DOHH2 (cell line): ENCODE data around the gene QKI.

Source experiments
- H3F3A ChIP-seq: fragments of 200-600 bp; sonication (generic), shearing (Covaris generic); 2 replicates; pipeline ENCODE4 v1.6.0; 2016; ENCODE audit warnings: antibody characterized with exemption, mild to moderate bottlenecking; ENCODE audit not compliant: control insufficient read depth, insufficient read depth
- H3K27ac ChIP-seq: fragments of 200-600 bp; sonication (generic); 2 replicates; pipeline ENCODE4 v1.5.1; 2014; ENCODE audit warnings: low read depth, mild to moderate bottlenecking, low read length, moderate library complexity
- H3K27me3 ChIP-seq: fragments of 200-600 bp; sonication (generic); 2 replicates; pipeline ENCODE4 v1.6.1; 2014; ENCODE audit warnings: mild to moderate bottlenecking, low read length, mixed read lengths; ENCODE audit not compliant: control insufficient read depth
- H3K36me3 ChIP-seq: fragments of 200-600 bp; sonication (generic); 2 replicates; pipeline ENCODE4 v1.6.1; 2014; ENCODE audit warnings: mild to moderate bottlenecking, low read length, moderate library complexity, mixed read lengths; ENCODE audit not compliant: control insufficient read depth
- H3K4me1 ChIP-seq: fragments of 200-600 bp; sonication (generic); 2 replicates; pipeline ENCODE4 v1.6.1; 2014; ENCODE audit warnings: mild to moderate bottlenecking, low read length, mixed read lengths; ENCODE audit not compliant: control insufficient read depth
- H3K4me2 ChIP-seq: fragments of 200-600 bp; sonication (generic); 2 replicates; pipeline ENCODE4 v1.6.0; 2014; ENCODE audit warnings: mild to moderate bottlenecking, low read length, moderate library complexity
- H3K4me3 ChIP-seq: fragments of 200-600 bp; sonication (generic); 2 replicates; pipeline ENCODE4 v1.5.1; 2014; ENCODE audit warnings: mild to moderate bottlenecking, low read length, mixed read lengths
- H3K79me2 ChIP-seq: fragments of 200-600 bp; sonication (generic); 2 replicates; pipeline ENCODE4 v1.6.1; 2014; ENCODE audit warnings: mild to moderate bottlenecking, low read length, mixed read lengths; ENCODE audit not compliant: control insufficient read depth
- H3K9me2 ChIP-seq: fragments of 200-600 bp; sonication (generic); replicated peaks from 2 replicates; pipeline ENCODE4 v1.6.1; 2014; ENCODE audit warnings: mild to moderate bottlenecking, low read length, mixed read lengths; ENCODE audit not compliant: control insufficient read depth
- H3K9me3 ChIP-seq: fragments of 200-600 bp; sonication (generic); 2 replicates; pipeline ENCODE4 v1.6.1; 2014; ENCODE audit warnings: antibody characterized with exemption, low read length, mixed read lengths; ENCODE audit not compliant: control insufficient read depth, insufficient read depth
- H4K20me1 ChIP-seq: fragments of 200-600 bp; sonication (generic); 2 replicates; pipeline ENCODE4 v1.6.0; 2014; ENCODE audit warnings: low read depth, mild to moderate bottlenecking, antibody characterized with exemption, low read length, moderate library complexity; ENCODE audit not compliant: control insufficient read depth, insufficient read depth
- CTCF ChIP-seq: fragments of 200-600 bp; sonication (generic); IDR thresholded peaks from one replicate; pipeline ENCODE4 v1.5.1; 2014; ENCODE audit warnings: antibody characterized with exemption, mild to moderate bottlenecking, low read depth, low read length; ENCODE audit not compliant: poor library complexity, severe bottlenecking
- EZH2phosphoT487 ChIP-seq: fragments of 200-600 bp; sonication (generic); IDR thresholded peaks from 2 replicates; pipeline ENCODE4 v1.6.1; 2017; ENCODE audit warnings: borderline replicate concordance, mild to moderate bottlenecking, antibody characterized with exemption, low read length, moderate library complexity, mixed read lengths

Gene QKI

GRCh38 chr6:163398115-163398514, 16.4 kb upstream of the QKI start:
- Histone ChIP-seq H3K27me3 (peaks cover 2% of the 10 kb centered on the region; the same call in 1 of the 2 replicates), H4K20me1 (no peaks in the 10 kb centered on the region), H3K9me2 (no peaks in the 10 kb centered on the region), H3K4me2 (no peak overlapping the region), H3K9me3 (no peaks in the 10 kb centered on the region), H3K4me1 (no peaks in the 10 kb centered on the region), H3K79me2 (no peaks in the 10 kb centered on the region), H3K27ac (no peak overlapping the region), H3F3A (no peaks in the 10 kb centered on the region), H3K36me3 (no peaks in the 10 kb centered on the region), H3K4me3 (no peak overlapping the region)
- TF ChIP-seq EZH2phosphoT487, result no peak
- TF ChIP-seq CTCF, result no peak

GRCh38 chr6:163398815-163399214, 15.7 kb upstream of the QKI start:
- H3K27me3 ChIP-seq, result peaks cover 2% of the 10 kb centered on the region; the same call in 1 of the 2 replicates
- H3K79me2 ChIP-seq, result no peaks in the 10 kb centered on the region
- H3K9me3 ChIP-seq, result no peaks in the 10 kb centered on the region
- no peaks in the 10 kb centered on the region for H3K9me2 ChIP-seq
- H4K20me1 ChIP-seq, result no peaks in the 10 kb centered on the region
- H3K4me2 ChIP-seq, result no peak overlapping the region
- no peak for TF ChIP-seq CTCF
- no peak for TF ChIP-seq EZH2phosphoT487
- H3K36me3 ChIP-seq, result no peaks in the 10 kb centered on the region
- no peaks in the 10 kb centered on the region for H3K4me1 ChIP-seq
- H3K27ac ChIP-seq, result no peak overlapping the region
- H3F3A ChIP-seq, result no peaks in the 10 kb centered on the region
- no peak overlapping the region for H3K4me3 ChIP-seq

GRCh38 chr6:163400509-163400908, 14.0 kb upstream of the QKI start:
- no peaks in the 10 kb centered on the region for H3K9me3 ChIP-seq
- H3K4me2 ChIP-seq, result no peak overlapping the region
- no peaks in the 10 kb centered on the region for H3K27me3 ChIP-seq
- no peak overlapping the region for H3K27ac ChIP-seq
- H3K9me2 ChIP-seq, result no peaks in the 10 kb centered on the region
- H3K4me1 ChIP-seq, result no peaks in the 10 kb centered on the region
- no peaks in the 10 kb centered on the region for H4K20me1 ChIP-seq
- H3K79me2 ChIP-seq, result no peaks in the 10 kb centered on the region
- no peak for TF ChIP-seq CTCF
- no peak for TF ChIP-seq EZH2phosphoT487
- H3K4me3 ChIP-seq, result no peak overlapping the region
- no peaks in the 10 kb centered on the region for H3F3A ChIP-seq
- H3K36me3 ChIP-seq, result no peaks in the 10 kb centered on the region
